Gastroesophageal sphincter (tissue), 4 donors: Measurements from ENCODE around the gene UBE2E2. TPM values are rescaled to one million over a fixed set of nuclear protein-coding genes. Genes with fewer than 3 reads are reported as not detected.
"Not testable (repeated sequence)": the region's sequence is repeated elsewhere in the genome, so short reads cannot be mapped to it uniquely, and the experiment has no call there.

ENCODE experiments used
- ATAC-seq: fragments of 150-250 bp; one replicate; pipeline ENCODE4 v1.9.1; 2016; ENCODE audit warnings: mild to moderate bottlenecking, moderate library complexity
- H3K27ac ChIP-seq, 4 donors: fragments of 200-600 bp; sonication (generic) in 3 of 4; 1 replicate in 3 of 4; 2 replicates in 1 of 4; pipeline ENCODE4 v1.5.1; 2016 to 2019
- H3K27me3 ChIP-seq: fragments of 200-600 bp; sonication (generic); one replicate; pipeline ENCODE4 v1.5.1; 2019
- H3K36me3 ChIP-seq, 2 donors: fragments of 200-600 bp; sonication (generic); one replicate each; pipeline ENCODE4 v1.5.1; 2019; ENCODE audit warnings: control low read depth in 1 of 2
- H3K4me1 ChIP-seq, 3 donors: fragments of 200-600 bp; sonication (generic); 1 replicate in 2 of 3; 2 replicates in 1 of 3; pipeline ENCODE4 v1.5.1; 2016 to 2019; ENCODE audit warnings: control low read depth in 2 of 3
- H3K4me3 ChIP-seq, 2 donors: fragments of 200-600 bp; sonication (generic); one replicate each; pipeline ENCODE4 v1.5.1; 2019; ENCODE audit warnings: mild to moderate bottlenecking in 1 of 2, moderate library complexity in 1 of 2
- H3K9me3 ChIP-seq, 3 donors: fragments of 200-600 bp; sonication (generic); one replicate each; pipeline ENCODE4 v1.5.1; 2017 to 2019; ENCODE audit warnings: control low read depth in 2 of 3
- EP300 ChIP-seq: sonication (generic); formaldehyde crosslinking; IDR thresholded peaks from one replicate; pipeline ENCODE4 v1.6.1; 2017; ENCODE audit warnings: antibody characterized with exemption, mild to moderate bottlenecking
- POLR2A ChIP-seq, 2 donors: fragments of 450-650 bp; IDR thresholded peaks; one replicate each; pipeline ENCODE4 v1.6.1; 2017; ENCODE audit warnings: antibody characterized with exemption in 2 of 2, mild to moderate bottlenecking in 2 of 2, moderate library complexity in 1 of 2
- POLR2AphosphoS5 ChIP-seq: sonication (generic); formaldehyde crosslinking; IDR thresholded peaks from one replicate; pipeline ENCODE4 v1.6.1; 2017; ENCODE audit warnings: antibody characterized with exemption
- WGBS, 2 donors: methylation state at CpG; one replicate each; pipeline ENCODE4 v1.1.5; 2018; ENCODE audit warnings: low coverage in 1 of 2; 5-methylcytosine and 5-hydroxymethylcytosine counted together
- total RNA-seq, 4 donors: library from RNA; depleted of rRNA; stranded (reverse); fragments of >200 nt; gene quantifications; one replicate each; pipeline ENCODE4 v1.1.0, GENCODE V29; 2016
- TF ChIP-seq, protein P1 (sequence below), 4 experiments: fragments of 200-600 bp in 2 of 4; fragments of 450-650 bp in 2 of 4; sonication (generic) in 1 of 4; IDR thresholded peaks; one replicate each; pipeline ENCODE4 v1.5.1; 2017 to 2019; ENCODE audit warnings: antibody characterized with exemption in 4 of 4, mild to moderate bottlenecking in 2 of 4, moderate library complexity in 2 of 4

UBE2E2 gene
- total RNA-seq, 4 donors from 2014 or later = 35.8 to 114 (median 70.2) TPM

DNA sequence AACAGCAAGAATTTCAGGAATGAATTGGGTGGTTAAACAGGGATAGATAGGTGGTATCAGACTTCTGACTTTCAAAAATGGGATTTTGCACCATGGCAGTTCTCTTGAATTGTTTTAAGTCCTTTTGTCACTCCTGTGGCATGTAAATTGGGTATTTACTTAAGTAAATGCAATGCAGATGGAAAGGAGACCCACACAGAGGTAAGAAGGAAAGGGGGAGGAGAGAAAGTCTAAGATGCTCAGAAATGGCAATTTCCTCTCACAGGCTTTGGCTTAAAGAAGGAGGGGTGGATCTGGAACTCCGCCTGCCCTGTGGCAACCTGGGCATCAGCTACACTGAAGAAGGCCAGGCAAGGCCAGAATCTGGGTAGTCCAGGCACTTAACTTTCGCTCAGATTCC, 405.5 kb downstream of the UBE2E2 start:
- no peaks in the 10 kb centered on the region for H3K9me3 ChIP-seq
- no peak for ATAC-seq
- peaks cover 0 to 14% (median 6%) of the 10 kb centered on the region in 3 donors for H3K4me1 ChIP-seq
- 100% methylated on average over 1 of the region's 2 CpGs; no CpG with 5 or more reads in 1 of the 2 donors for WGBS, 2 donors
- no peak overlapping the region for H3K27ac ChIP-seq
- no peaks in the 10 kb centered on the region for H3K36me3 ChIP-seq
- no peaks in the 10 kb centered on the region for H3K27me3 ChIP-seq
- no peak overlapping the region for H3K4me3 ChIP-seq
- TF ChIP-seq EP300 = no peak
- TF ChIP-seq, protein P1, sequence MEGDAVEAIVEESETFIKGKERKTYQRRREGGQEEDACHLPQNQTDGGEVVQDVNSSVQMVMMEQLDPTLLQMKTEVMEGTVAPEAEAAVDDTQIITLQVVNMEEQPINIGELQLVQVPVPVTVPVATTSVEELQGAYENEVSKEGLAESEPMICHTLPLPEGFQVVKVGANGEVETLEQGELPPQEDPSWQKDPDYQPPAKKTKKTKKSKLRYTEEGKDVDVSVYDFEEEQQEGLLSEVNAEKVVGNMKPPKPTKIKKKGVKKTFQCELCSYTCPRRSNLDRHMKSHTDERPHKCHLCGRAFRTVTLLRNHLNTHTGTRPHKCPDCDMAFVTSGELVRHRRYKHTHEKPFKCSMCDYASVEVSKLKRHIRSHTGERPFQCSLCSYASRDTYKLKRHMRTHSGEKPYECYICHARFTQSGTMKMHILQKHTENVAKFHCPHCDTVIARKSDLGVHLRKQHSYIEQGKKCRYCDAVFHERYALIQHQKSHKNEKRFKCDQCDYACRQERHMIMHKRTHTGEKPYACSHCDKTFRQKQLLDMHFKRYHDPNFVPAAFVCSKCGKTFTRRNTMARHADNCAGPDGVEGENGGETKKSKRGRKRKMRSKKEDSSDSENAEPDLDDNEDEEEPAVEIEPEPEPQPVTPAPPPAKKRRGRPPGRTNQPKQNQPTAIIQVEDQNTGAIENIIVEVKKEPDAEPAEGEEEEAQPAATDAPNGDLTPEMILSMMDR (IDR thresholded peaks at IDR 0.05) = no peak
- no peak for TF ChIP-seq POLR2A (IDR thresholded peaks at IDR 0.05)
- TF ChIP-seq POLR2AphosphoS5 = no peak

GRCh38 chr3:23611737-23612295, 408.7 kb downstream of the UBE2E2 start:
- peak; percentile 40 for ATAC-seq
- TF ChIP-seq, protein P1 (IDR thresholded peaks at IDR 0.05) = no peak
- peak overlapping the region in 2 of 4 donors; percentile 32 to 39 for H3K27ac ChIP-seq

GRCh38 chr3:23612296-23612891, 409.3 kb downstream of the UBE2E2 start:
- Histone ChIP-seq H3K27ac (peak overlapping the region in 2 of 4 donors; percentile 32 to 39), H3K4me3 (peak overlapping the region in 1 of 2 donors; percentile 21)
- 49 to 72% methylated on average over 7 to 15 of the region's 15 CpGs for WGBS, 2 donors

More at GRCh38 chr3:23611737-23612295, 408.7 kb downstream of the UBE2E2 start:
- peak overlapping the region in 1 of 2 donors; percentile 21 for H3K4me3 ChIP-seq
- H3K36me3 ChIP-seq = no peaks in the 10 kb centered on the region
- WGBS, 2 donors = 10 to 17% methylated on average over 9 to 13 of the region's 13 CpGs
- peaks cover 0 to 14% (median 6%) of the 10 kb centered on the region in 3 donors for H3K4me1 ChIP-seq
- no peaks in the 10 kb centered on the region for H3K9me3 ChIP-seq
- H3K27me3 ChIP-seq = no peaks in the 10 kb centered on the region

GRCh38 chr3:23615068-23615467, 411.9 kb downstream of the UBE2E2 start:
- Histone ChIP-seq H3K4me1 (peaks cover 0 to 14% (median 6%) of the 10 kb centered on the region in 3 donors), H3K9me3 (no peaks in the 10 kb centered on the region), H3K27me3 (no peaks in the 10 kb centered on the region), H3K27ac (no peak overlapping the region), H3K36me3 (no peaks in the 10 kb centered on the region), H3K4me3 (no peak overlapping the region)
- 93 to 100% methylated on average over 1 to 3 of the region's 5 CpGs for WGBS, 2 donors
- no peak for TF ChIP-seq EP300
- ATAC-seq = no peak

More at GRCh38 chr3:23612296-23612891, 409.3 kb downstream of the UBE2E2 start:
- Histone ChIP-seq H3K36me3 (no peaks in the 10 kb centered on the region), H3K27me3 (no peaks in the 10 kb centered on the region), H3K9me3 (no peaks in the 10 kb centered on the region), H3K4me1 (peaks cover 0 to 14% (median 6%) of the 10 kb centered on the region in 3 donors)
- TF ChIP-seq EP300 (no peak), POLR2A (IDR thresholded peaks at IDR 0.05) (no peak), POLR2AphosphoS5 (no peak)
- TF ChIP-seq, protein P1 (IDR thresholded peaks at IDR 0.05) = no peak
- peak; percentile 37 for ATAC-seq

DNA sequence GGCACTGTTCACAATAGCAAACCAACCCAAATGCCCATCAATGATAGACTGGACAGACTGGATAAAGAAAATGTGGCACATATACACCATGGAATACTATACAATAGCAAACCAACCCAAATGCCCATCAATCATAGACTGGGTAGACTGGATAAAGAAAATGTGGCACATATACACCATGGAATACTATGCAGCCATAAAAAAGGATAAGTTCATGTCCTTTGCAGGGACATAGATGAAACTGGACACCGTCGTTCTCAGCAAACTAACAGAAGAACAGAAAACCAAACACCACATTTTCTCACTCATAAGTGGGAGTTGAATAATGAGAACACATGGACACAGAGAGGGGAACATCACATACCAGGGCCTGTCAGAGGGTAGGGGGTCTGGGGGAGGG, 415.3 kb downstream of the UBE2E2 start:
- 90% methylated on average over 2 of the region's 2 CpGs; no CpG with 5 or more reads in 1 of the 2 donors for WGBS, 2 donors
- not testable (repeated sequence) for H3K4me3 ChIP-seq, ATAC-seq, H3K36me3 ChIP-seq, H3K27me3 ChIP-seq, H3K4me1 ChIP-seq, H3K9me3 ChIP-seq, H3K27ac ChIP-seq
